Measurements from ENCODE around the gene HERC3. TPM values are rescaled to one million over a fixed set of nuclear protein-coding genes. Genes with fewer than 3 reads are reported as not detected.

The HERC3 gene
- total RNA-seq, 1 experiment from 2014 or later = 10.5 TPM

DNA sequence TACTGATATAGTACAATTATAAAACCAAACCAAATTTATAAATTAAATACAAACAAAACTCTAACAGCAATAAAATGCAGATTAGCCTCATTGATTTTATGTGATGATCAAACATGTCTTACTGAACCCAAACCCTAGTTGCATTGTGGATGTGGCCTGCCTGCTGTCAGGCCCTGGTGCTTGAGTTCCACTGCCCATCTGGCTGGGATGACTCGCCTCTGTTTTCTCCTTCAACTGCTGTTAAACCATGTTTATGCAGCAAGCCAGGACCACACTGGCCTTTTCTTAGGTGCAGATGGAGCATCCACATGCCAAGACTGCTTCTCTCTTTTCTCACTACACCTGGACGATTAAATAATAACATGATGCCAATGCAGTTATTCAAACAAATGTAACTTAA, 82.7 kb downstream of the HERC3 start:
- H3K4me3 Mint-ChIP-seq (ENCODE audit: unreplicated experiment) = no peak overlapping the region
- no peaks in the 10 kb centered on the region for H3K36me3 Mint-ChIP-seq (ENCODE audit: insufficient read depth, unreplicated experiment)
- Histone ChIP-seq H3K4me1 (no peaks in the 10 kb centered on the region), H3K27me3 (replicated peaks; ENCODE audit: control insufficient read depth, insufficient read depth, low read length) (no peaks in the 10 kb centered on the region), H3K36me3 (ENCODE audit: control insufficient read depth, insufficient read depth, low read length) (no peaks in the 10 kb centered on the region), H3K9me3 (no peaks in the 10 kb centered on the region), H3K4me3 (ENCODE audit: low read depth, low read length) (no peak overlapping the region)
- POLR2A ChIA-PET = no interaction called here
- no peaks in the 10 kb centered on the region for H3K27me3 Mint-ChIP-seq (ENCODE audit: insufficient read depth, unreplicated experiment)
- no peaks in the 10 kb centered on the region for H3K4me1 Mint-ChIP-seq (ENCODE audit: low read depth, unreplicated experiment)
- H3K9me3 Mint-ChIP-seq (ENCODE audit: unreplicated experiment) = no peaks in the 10 kb centered on the region
- DNase-seq = no peak
- TF ChIP-seq, protein P1, sequence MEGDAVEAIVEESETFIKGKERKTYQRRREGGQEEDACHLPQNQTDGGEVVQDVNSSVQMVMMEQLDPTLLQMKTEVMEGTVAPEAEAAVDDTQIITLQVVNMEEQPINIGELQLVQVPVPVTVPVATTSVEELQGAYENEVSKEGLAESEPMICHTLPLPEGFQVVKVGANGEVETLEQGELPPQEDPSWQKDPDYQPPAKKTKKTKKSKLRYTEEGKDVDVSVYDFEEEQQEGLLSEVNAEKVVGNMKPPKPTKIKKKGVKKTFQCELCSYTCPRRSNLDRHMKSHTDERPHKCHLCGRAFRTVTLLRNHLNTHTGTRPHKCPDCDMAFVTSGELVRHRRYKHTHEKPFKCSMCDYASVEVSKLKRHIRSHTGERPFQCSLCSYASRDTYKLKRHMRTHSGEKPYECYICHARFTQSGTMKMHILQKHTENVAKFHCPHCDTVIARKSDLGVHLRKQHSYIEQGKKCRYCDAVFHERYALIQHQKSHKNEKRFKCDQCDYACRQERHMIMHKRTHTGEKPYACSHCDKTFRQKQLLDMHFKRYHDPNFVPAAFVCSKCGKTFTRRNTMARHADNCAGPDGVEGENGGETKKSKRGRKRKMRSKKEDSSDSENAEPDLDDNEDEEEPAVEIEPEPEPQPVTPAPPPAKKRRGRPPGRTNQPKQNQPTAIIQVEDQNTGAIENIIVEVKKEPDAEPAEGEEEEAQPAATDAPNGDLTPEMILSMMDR (IDR thresholded peaks at IDR 0.05; ENCODE audit: insufficient read depth in 1 of 2, low read depth in 1 of 2, low read length in 1 of 2, severe bottlenecking in 1 of 2, unreplicated experiment in 1 of 2) = no peak
- CTCF ChIA-PET = no interaction called here
- no TSS peak for BruUV-seq (replicated peaks)
- intact Hi-C loops (cut with micrococcal nuclease; ENCODE audit: unreplicated experiment) = no loop called here
- H3K27ac Mint-ChIP-seq (ENCODE audit: unreplicated experiment) = no peak overlapping the region

DNA sequence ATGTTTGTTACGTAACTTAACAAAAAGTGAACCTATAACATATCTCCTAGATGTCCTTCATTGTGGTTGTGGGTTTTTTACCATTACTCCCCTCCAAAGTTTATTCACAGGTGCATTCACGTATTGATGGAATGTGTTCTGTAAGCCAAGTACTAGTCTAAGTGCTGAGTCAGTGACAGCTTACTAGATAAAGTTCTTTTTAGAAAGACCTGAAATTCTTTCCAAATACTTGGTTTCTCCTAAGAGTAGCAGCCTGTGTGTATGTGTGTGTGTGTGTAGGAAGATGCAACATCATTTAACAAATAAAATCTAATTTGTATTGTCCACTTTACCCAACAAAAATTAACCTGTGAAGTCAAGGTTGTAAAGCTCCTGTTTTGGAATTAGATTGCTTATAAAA, 83.3 kb downstream of the HERC3 start:
- intact Hi-C loops (cut with micrococcal nuclease; ENCODE audit: unreplicated experiment) = no loop called here

DNA sequence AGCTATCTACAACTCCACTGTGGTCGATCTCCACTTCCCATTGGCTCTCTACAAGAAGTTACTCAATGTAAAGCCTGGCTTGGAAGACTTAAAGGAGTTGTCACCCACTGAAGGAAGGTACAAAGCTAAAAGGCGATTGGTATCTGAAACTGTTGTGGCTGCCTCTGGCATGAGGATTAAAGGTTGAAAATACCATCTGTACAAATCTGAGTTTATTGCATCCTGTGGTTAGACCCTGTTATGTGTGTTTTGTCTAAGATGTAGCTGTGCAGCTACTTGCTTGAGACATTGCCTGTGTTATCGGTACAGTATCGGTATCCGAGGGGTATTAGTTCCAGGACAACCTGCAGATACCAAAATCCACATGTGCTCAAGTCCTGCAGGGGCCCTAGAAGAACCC, 88.9 kb downstream of the HERC3 start:
- no peaks in the 10 kb centered on the region for H3K9me3 Mint-ChIP-seq (ENCODE audit: unreplicated experiment)
- no peak overlapping the region for H3K27ac Mint-ChIP-seq (ENCODE audit: unreplicated experiment)
- Histone ChIP-seq H3K36me3 (ENCODE audit: control insufficient read depth, insufficient read depth, low read length) (no peaks in the 10 kb centered on the region), H3K27me3 (replicated peaks; ENCODE audit: control insufficient read depth, insufficient read depth, low read length) (no peaks in the 10 kb centered on the region), H3K4me1 (no peaks in the 10 kb centered on the region), H3K4me3 (ENCODE audit: low read depth, low read length) (no peak overlapping the region), H3K9me3 (no peaks in the 10 kb centered on the region)
- DNase-seq = no peak
- intact Hi-C loops (cut with micrococcal nuclease; ENCODE audit: unreplicated experiment) = no loop called here
- no TSS peak for BruUV-seq (replicated peaks)
- TF ChIP-seq, protein P1 (IDR thresholded peaks at IDR 0.05; ENCODE audit: insufficient read depth in 1 of 2, low read depth in 1 of 2, low read length in 1 of 2, severe bottlenecking in 1 of 2, unreplicated experiment in 1 of 2) = no peak
- no peaks in the 10 kb centered on the region for H3K36me3 Mint-ChIP-seq (ENCODE audit: insufficient read depth, unreplicated experiment)
- CTCF ChIA-PET = no interaction called here
- H3K4me1 Mint-ChIP-seq (ENCODE audit: low read depth, unreplicated experiment) = no peaks in the 10 kb centered on the region
- POLR2A ChIA-PET = no interaction called here
- no peak overlapping the region for H3K4me3 Mint-ChIP-seq (ENCODE audit: unreplicated experiment)
- no peaks in the 10 kb centered on the region for H3K27me3 Mint-ChIP-seq (ENCODE audit: insufficient read depth, unreplicated experiment)

More for the DNA sequence above, 83.3 kb downstream of the HERC3 start:
- no TSS peak for BruUV-seq (replicated peaks)
- ChIA-PET POLR2A (no interaction called here), CTCF (no interaction called here)
- Histone ChIP-seq H3K27me3 (replicated peaks; ENCODE audit: control insufficient read depth, insufficient read depth, low read length) (no peaks in the 10 kb centered on the region), H3K4me3 (ENCODE audit: low read depth, low read length) (no peak overlapping the region), H3K36me3 (ENCODE audit: control insufficient read depth, insufficient read depth, low read length) (no peaks in the 10 kb centered on the region), H3K4me1 (no peaks in the 10 kb centered on the region), H3K9me3 (no peaks in the 10 kb centered on the region)
- H3K4me1 Mint-ChIP-seq (ENCODE audit: low read depth, unreplicated experiment) = no peaks in the 10 kb centered on the region
- no peaks in the 10 kb centered on the region for H3K27me3 Mint-ChIP-seq (ENCODE audit: insufficient read depth, unreplicated experiment)
- H3K4me3 Mint-ChIP-seq (ENCODE audit: unreplicated experiment) = no peak overlapping the region
- no peaks in the 10 kb centered on the region for H3K36me3 Mint-ChIP-seq (ENCODE audit: insufficient read depth, unreplicated experiment)
- no peak overlapping the region for H3K27ac Mint-ChIP-seq (ENCODE audit: unreplicated experiment)
- TF ChIP-seq, protein P1 (IDR thresholded peaks at IDR 0.05; ENCODE audit: insufficient read depth in 1 of 2, low read depth in 1 of 2, low read length in 1 of 2, severe bottlenecking in 1 of 2, unreplicated experiment in 1 of 2) = no peak
- no peaks in the 10 kb centered on the region for H3K9me3 Mint-ChIP-seq (ENCODE audit: unreplicated experiment)
- no peak for DNase-seq

All from Caco-2 (cell line).